Midbrain (tissue), 1 donor: ENCODE results near the gene EXOC2.
"Not testable (repeated sequence)": the region's sequence is repeated elsewhere in the genome, so short reads cannot be mapped to it uniquely, and the experiment has no call there.

Experiments used
- DNase-seq: peaks from one replicate; lab custom pipeline; 2025; lab: John Stamatoyannopoulos, UW

EXOC2 gene

GRCh38 chr6:709471-710056, 16.6 kb upstream of the EXOC2 start:
- DNase-seq = no peak

GRCh38 chr6:708237-708598, 15.3 kb upstream of the EXOC2 start:
- no peak for DNase-seq

- no peak for DNase-seq
Observed at GRCh38 chr6:707576-708236, 14.8 kb upstream of the EXOC2 start.

GRCh38 chr6:706819-707381, 14.0 kb upstream of the EXOC2 start:
- no peak for DNase-seq

GRCh38 chr6:706146-706545, 13.2 kb upstream of the EXOC2 start:
- no peak for DNase-seq

GRCh38 chr6:705047-705446, 12.1 kb upstream of the EXOC2 start:
- no peak for DNase-seq

- no peak for DNase-seq
Observed at GRCh38 chr6:704046-704445, 11.1 kb upstream of the EXOC2 start.

GRCh38 chr6:703552-703951, 10.6 kb upstream of the EXOC2 start:
- no peak for DNase-seq

- no peak for DNase-seq
Observed at GRCh38 chr6:701700-702479, 9.0 kb upstream of the EXOC2 start.

- no peak for DNase-seq
Observed at GRCh38 chr6:701215-701614, 8.3 kb upstream of the EXOC2 start.

GRCh38 chr6:700490-700889, 7.6 kb upstream of the EXOC2 start:
- no peak for DNase-seq

GRCh38 chr6:699319-699718, 6.4 kb upstream of the EXOC2 start:
- DNase-seq = no peak

GRCh38 chr6:694431-695126, 1.6 kb upstream of the EXOC2 start:
- DNase-seq = not testable (repeated sequence)

- DNase-seq = no peak
Observed at GRCh38 chr6:693723-694009, 727 bp upstream of the EXOC2 start.

- peak; percentile 7 for DNase-seq
Observed at GRCh38 chr6:692356-692851, 535 bp downstream of the EXOC2 start.

GRCh38 chr6:689223-689622, 3.7 kb downstream of the EXOC2 start:
- no peak for DNase-seq

GRCh38 chr6:686497-686896, 6.4 kb downstream of the EXOC2 start:
- no peak for DNase-seq

- DNase-seq = no peak
Observed at GRCh38 chr6:684831-685636, 7.9 kb downstream of the EXOC2 start.

GRCh38 chr6:683742-684440, 9.0 kb downstream of the EXOC2 start:
- DNase-seq = no peak

- DNase-seq = no peak
Observed at GRCh38 chr6:680666-681340, 12.1 kb downstream of the EXOC2 start.
